Ascending aorta (tissue), 2 donors: ENCODE results near the gene ACSF3. TPM values are rescaled to one million over a fixed set of nuclear protein-coding genes. Genes with fewer than 3 reads are reported as not detected.
A peak's percentile ranks its signal among the peaks of the same experiment; 100 is the strongest.

Source experiments
- DNase-seq, 2 donors: peaks; one replicate each; pipeline ENCODE4 v3.0.0-alpha.2; 2019; ENCODE audit warnings: low spot score in 2 of 2
- H3K27ac ChIP-seq, 2 donors: fragments of 200-600 bp; sonication (generic); one replicate each; pipeline ENCODE4 v1.5.1; 2016 to 2017; ENCODE audit warnings: mild to moderate bottlenecking in 1 of 2
- H3K27me3 ChIP-seq: fragments of 200-600 bp; sonication (generic); one replicate; pipeline ENCODE4 v1.5.1; 2017
- H3K36me3 ChIP-seq, 2 donors: fragments of 200-600 bp; sonication (generic); one replicate each; pipeline ENCODE4 v1.5.1; 2016
- H3K4me1 ChIP-seq, 2 donors: fragments of 200-600 bp; sonication (generic); one replicate each; pipeline ENCODE4 v1.5.1; 2016 to 2017; ENCODE audit warnings: mild to moderate bottlenecking in 1 of 2
- H3K4me3 ChIP-seq, 2 donors: fragments of 200-600 bp; sonication (generic); one replicate each; pipeline ENCODE4 v1.5.1; 2016 to 2017; ENCODE audit warnings: mild to moderate bottlenecking in 1 of 2
- H3K9me3 ChIP-seq, 2 donors: fragments of 200-600 bp; sonication (generic); one replicate each; pipeline ENCODE4 v1.5.1; 2016
- CTCF ChIP-seq, 3 experiments: fragments of 200-600 bp in 2 of 3; fragments of 450-650 bp in 1 of 3; sonication (generic) in 2 of 3; IDR thresholded peaks; one replicate each; pipeline ENCODE4 v1.5.1; 2016 to 2019; ENCODE audit warnings: antibody characterized with exemption in 3 of 3, mild to moderate bottlenecking in 1 of 3, moderate library complexity in 1 of 3
- intact Hi-C: fragments of 100-400 bp; cut with DNase I; formaldehyde crosslinking; loops from one replicate; pipeline ENCODE4 v1.15.1; 2023
- total RNA-seq: library from RNA; depleted of rRNA; stranded (reverse); fragments of >200 nt; gene quantifications from one replicate; pipeline ENCODE4 v1.1.0, GENCODE V29; 2016

The ACSF3 gene
- 5.2 TPM for total RNA-seq

GRCh38 chr16:89093602-89094251 lies at the start of gene ACSF3:
Gene ACSF3 (plus strand): TSS chr16:89093852. CDS start chr16:89100682, 6,830 bp downstream.
- Histone ChIP-seq H3K4me1 (peaks cover 0 to 21% of the 10 kb centered on the region in 2 donors), H3K27ac (peak within 1 kb of the TSS; percentile 32 to 70), H3K27me3 (no peaks in the 10 kb centered on the region), H3K9me3 (no peaks in the 10 kb centered on the region), H3K4me3 (peak within 1 kb of the TSS; percentile 93), H3K36me3 (no peaks in the 10 kb centered on the region)
- TF ChIP-seq CTCF (IDR thresholded peaks at IDR 0.05): peak in 1 of 3 experiments; percentile 4
- DNase-seq: peak in 1 of 2 donors; percentile 75
- intact Hi-C loops: loop anchor here (10.0 kb wide), 2 partner anchors 71 to 121 kb away; partner anchors contain the start of gene ZNF778

- H3K9me3 ChIP-seq: no peaks in the 10 kb centered on the region
- intact Hi-C loops: no loop called here
- no peaks in the 10 kb centered on the region for H3K27me3 ChIP-seq
- no peak overlapping the region for H3K27ac ChIP-seq
- no peak overlapping the region for H3K4me3 ChIP-seq
- H3K4me1 ChIP-seq: no peaks in the 10 kb centered on the region
- TF ChIP-seq CTCF (IDR thresholded peaks at IDR 0.05): no peak
- no peaks in the 10 kb centered on the region for H3K36me3 ChIP-seq
- DNase-seq: no peak
Measured at GRCh38 chr16:89044418-89045180, 49.1 kb upstream of the ACSF3 start.

- Histone ChIP-seq H3K4me3 (no peak overlapping the region), H3K36me3 (no peaks in the 10 kb centered on the region), H3K27ac (no peak overlapping the region), H3K27me3 (no peaks in the 10 kb centered on the region), H3K9me3 (no peaks in the 10 kb centered on the region), H3K4me1 (no peaks in the 10 kb centered on the region)
- intact Hi-C loops: no loop called here
- TF ChIP-seq CTCF (IDR thresholded peaks at IDR 0.05): no peak
- DNase-seq: no peak
Measured at GRCh38 chr16:89045181-89045815, 48.4 kb upstream of the ACSF3 start.

- no peaks in the 10 kb centered on the region for H3K4me1 ChIP-seq
- H3K9me3 ChIP-seq: no peaks in the 10 kb centered on the region
- TF ChIP-seq CTCF (IDR thresholded peaks at IDR 0.05): no peak
- H3K36me3 ChIP-seq: no peaks in the 10 kb centered on the region
- no peak overlapping the region for H3K27ac ChIP-seq
- H3K27me3 ChIP-seq: no peaks in the 10 kb centered on the region
- intact Hi-C loops: no loop called here
- no peak for DNase-seq
- no peak overlapping the region for H3K4me3 ChIP-seq
Measured at GRCh38 chr16:89045881-89046280, 47.8 kb upstream of the ACSF3 start.

GRCh38 chr16:89046491-89046890 lies 47.2 kb upstream of the ACSF3 start:
- no peaks in the 10 kb centered on the region for H3K36me3 ChIP-seq
- H3K9me3 ChIP-seq: no peaks in the 10 kb centered on the region
- H3K4me1 ChIP-seq: no peaks in the 10 kb centered on the region
- DNase-seq: no peak
- H3K27ac ChIP-seq: no peak overlapping the region
- TF ChIP-seq CTCF (IDR thresholded peaks at IDR 0.05): no peak
- no peak overlapping the region for H3K4me3 ChIP-seq
- no peaks in the 10 kb centered on the region for H3K27me3 ChIP-seq
- intact Hi-C loops: no loop called here
